IMR-90 (cell line): ENCODE data around the gene FXR2.

Experiments
- RCOR1 ChIP-seq: IDR thresholded peaks from 2 replicates; pipeline ENCODE4 v1.6.1; 2012; ENCODE audit warnings: mild to moderate bottlenecking, low read length, improper control_type of control experiment; ENCODE audit not compliant: insufficient replicate concordance
- TF ChIP-seq, protein P1 (sequence below): conservative IDR thresholded peaks from 2 replicates; pipeline ENCODE4 v1.5.1; 2012; ENCODE audit warnings: mild to moderate bottlenecking, low read depth, low read length, improper control_type of control experiment

DNA sequence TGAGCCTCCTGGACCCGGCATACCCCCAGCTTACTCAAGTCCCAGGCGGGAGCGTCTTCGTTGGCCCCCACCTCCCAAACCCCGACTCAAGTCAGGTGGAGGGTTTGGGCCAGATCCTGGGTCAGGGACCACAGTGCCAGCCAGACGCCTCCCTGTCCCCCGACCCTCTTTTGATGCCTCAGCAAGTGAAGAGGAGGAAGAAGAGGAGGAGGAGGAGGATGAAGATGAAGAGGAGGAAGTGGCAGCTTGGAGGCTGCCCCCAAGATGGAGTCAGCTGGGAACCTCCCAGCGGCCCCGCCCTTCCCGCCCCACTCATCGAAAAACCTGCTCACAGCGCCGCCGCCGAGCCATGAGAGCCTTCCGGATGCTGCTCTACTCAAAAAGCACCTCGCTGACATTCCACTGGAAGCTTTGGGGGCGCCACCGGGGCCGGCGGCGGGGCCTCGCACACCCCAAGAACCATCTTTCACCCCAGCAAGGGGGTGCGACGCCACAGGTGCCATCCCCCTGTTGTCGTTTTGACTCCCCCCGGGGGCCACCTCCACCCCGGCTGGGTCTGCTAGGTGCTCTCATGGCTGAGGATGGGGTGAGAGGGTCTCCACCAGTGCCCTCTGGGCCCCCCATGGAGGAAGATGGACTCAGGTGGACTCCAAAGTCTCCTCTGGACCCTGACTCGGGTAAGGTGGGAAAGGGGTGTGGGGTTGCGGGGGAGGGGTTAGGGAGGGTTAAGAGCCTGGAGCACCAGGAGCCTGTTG lies 51.4 kb downstream of the FXR2 start:
- TF ChIP-seq RCOR1: no peak
- TF ChIP-seq, protein P1, sequence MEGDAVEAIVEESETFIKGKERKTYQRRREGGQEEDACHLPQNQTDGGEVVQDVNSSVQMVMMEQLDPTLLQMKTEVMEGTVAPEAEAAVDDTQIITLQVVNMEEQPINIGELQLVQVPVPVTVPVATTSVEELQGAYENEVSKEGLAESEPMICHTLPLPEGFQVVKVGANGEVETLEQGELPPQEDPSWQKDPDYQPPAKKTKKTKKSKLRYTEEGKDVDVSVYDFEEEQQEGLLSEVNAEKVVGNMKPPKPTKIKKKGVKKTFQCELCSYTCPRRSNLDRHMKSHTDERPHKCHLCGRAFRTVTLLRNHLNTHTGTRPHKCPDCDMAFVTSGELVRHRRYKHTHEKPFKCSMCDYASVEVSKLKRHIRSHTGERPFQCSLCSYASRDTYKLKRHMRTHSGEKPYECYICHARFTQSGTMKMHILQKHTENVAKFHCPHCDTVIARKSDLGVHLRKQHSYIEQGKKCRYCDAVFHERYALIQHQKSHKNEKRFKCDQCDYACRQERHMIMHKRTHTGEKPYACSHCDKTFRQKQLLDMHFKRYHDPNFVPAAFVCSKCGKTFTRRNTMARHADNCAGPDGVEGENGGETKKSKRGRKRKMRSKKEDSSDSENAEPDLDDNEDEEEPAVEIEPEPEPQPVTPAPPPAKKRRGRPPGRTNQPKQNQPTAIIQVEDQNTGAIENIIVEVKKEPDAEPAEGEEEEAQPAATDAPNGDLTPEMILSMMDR: no peak
